ENCODE results near the gene ANXA10. TPM values are rescaled to one million over a fixed set of nuclear protein-coding genes. Genes with fewer than 3 reads are reported as not detected.

Gene ANXA10
- polyA plus RNA-seq, 1 of the 3 experiments (the other 2 are of a cell fraction) = 0.23 TPM

DNA sequence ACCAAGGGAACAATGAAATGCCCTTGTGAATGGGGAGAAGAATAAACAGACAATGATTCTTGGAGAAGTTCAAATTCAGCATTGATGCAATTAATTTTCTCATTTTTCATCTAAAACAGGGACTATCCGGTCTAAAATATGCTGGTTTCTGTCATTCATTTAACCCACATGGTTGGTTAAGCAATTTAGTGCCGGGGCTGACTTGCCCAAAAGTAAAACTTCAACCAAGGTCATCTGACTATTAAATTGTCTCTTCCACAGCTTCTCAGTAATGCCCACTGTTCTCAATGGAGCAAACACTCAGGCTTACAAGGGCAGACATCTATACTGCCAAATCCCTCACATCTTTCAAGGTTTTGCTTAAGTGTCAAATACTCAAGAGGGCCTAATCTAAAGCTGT, 51.3 kb downstream of the ANXA10 start:
- TF ChIP-seq NRF1 (IDR thresholded peaks at IDR 0.05; ENCODE audit: low read depth, low read length) = no peak
- no peak for TF ChIP-seq SMC3 (IDR thresholded peaks at IDR 0.05; ENCODE audit: low read depth, low read length)
- TF ChIP-seq RFX5 (IDR thresholded peaks at IDR 0.05; ENCODE audit: low read length) = no peak
- TF ChIP-seq TCF12 (IDR thresholded peaks at IDR 0.05) = no peak
- no peak for TF ChIP-seq EZH2phosphoT487 (IDR thresholded peaks at IDR 0.05; ENCODE audit: borderline replicate concordance, low read depth)
- TF ChIP-seq RXRA (IDR thresholded peaks at IDR 0.05; ENCODE audit: borderline replicate concordance, low read depth) = no peak
- no peak for TF ChIP-seq FOXJ3 (CRISPR knock-in tag; IDR thresholded peaks at IDR 0.05)
- H4K20me1 ChIP-seq (ENCODE audit: insufficient read depth) = no peaks in the 10 kb centered on the region
- ChIA-PET POLR2A (no interaction called here), CTCF (interaction anchor here (1.3 to 3.7 kb wide), 2 partner anchors 10 to 67 kb away, joined by 3 to 17 read pairs; no protein-coding TSS in a partner anchor)
- peaks cover 7% of the 10 kb centered on the region for H3F3A ChIP-seq (replicated peaks; ENCODE audit: insufficient read depth)
- no peaks in the 10 kb centered on the region for H3K9me2 ChIP-seq
- no peak overlapping the region for H3K9ac ChIP-seq
- no peak overlapping the region for H3K4me2 ChIP-seq
- no peak for DNase-seq
- H3K27me3 ChIP-seq (ENCODE audit: insufficient read depth) = no peaks in the 10 kb centered on the region
- H2AFZ ChIP-seq (ENCODE audit: low read depth) = no peak overlapping the region
- H3K27ac ChIP-seq (ENCODE audit: low read depth in 2 of 2, low read length in 1 of 2) = no peak overlapping the region
- no peaks in the 10 kb centered on the region for H3K9me3 ChIP-seq
- no peaks in the 10 kb centered on the region for H3K36me3 ChIP-seq (replicated peaks in 1 of 2; ENCODE audit: control insufficient read depth in 1 of 2, insufficient read depth in 2 of 2, low read length in 1 of 2)
- H3K4me1 ChIP-seq (ENCODE audit: control insufficient read depth in 1 of 2, insufficient read depth in 2 of 2, low read depth in 1 of 2, low read length in 1 of 2) = peaks cover 0 to 8% of the 10 kb centered on the region in 2 experiments; a peak in 2 of 4 replicates
- WGBS (ENCODE audit: low lambda C conversion rate) = 70% methylated on average over 2 of the region's 2 CpGs
- no peaks in the 10 kb centered on the region for H3K79me2 ChIP-seq (ENCODE audit: insufficient read depth)
- H3K4me3 ChIP-seq (ENCODE audit: low read depth in 2 of 2, low read length in 1 of 2) = no peak overlapping the region

DNA sequence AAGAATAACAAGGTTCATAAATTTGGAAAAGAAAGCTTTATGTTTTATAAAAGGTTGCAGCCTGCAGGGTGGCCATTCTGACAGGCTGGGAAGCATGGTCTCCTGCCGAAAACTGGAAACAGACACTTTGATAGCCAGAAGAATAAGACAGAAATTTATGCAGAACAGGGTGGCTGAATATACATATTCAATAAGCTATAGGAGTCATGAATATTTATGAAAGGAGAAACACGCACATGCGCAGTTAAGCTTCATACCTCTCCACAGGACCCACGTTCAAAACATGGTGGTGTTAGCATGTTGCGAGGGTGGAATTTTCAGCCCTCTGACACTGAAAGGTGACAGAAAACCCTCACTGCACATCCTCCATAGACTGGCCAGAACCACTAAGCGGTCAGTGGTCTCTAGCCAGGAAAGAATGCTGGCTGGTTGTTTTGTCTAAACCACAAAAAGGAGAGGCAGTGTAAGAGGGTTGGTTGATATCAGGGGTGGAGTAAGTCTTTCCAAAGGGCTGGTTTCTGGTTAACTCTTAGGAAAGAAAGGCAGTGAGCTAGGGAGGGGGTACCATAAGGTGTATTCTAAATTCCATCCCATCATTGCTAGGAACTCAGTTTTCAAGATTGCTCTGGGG, 58.2 kb downstream of the ANXA10 start:
- no peaks in the 10 kb centered on the region for H3K79me2 ChIP-seq (ENCODE audit: insufficient read depth)
- H3K27ac ChIP-seq (ENCODE audit: low read depth in 2 of 2, low read length in 1 of 2) = no peak overlapping the region
- no peaks in the 10 kb centered on the region for H3K9me2 ChIP-seq
- no peak overlapping the region for H2AFZ ChIP-seq (ENCODE audit: low read depth)
- H3K27me3 ChIP-seq (ENCODE audit: insufficient read depth) = no peaks in the 10 kb centered on the region
- 94% methylated on average over 5 of the region's 6 CpGs for WGBS (ENCODE audit: low lambda C conversion rate)
- POLR2A ChIA-PET = no interaction called here
- H3K9ac ChIP-seq = no peak overlapping the region
- no peak overlapping the region for H3K4me3 ChIP-seq (ENCODE audit: low read depth in 2 of 2, low read length in 1 of 2)
- TF ChIP-seq, protein P1, sequence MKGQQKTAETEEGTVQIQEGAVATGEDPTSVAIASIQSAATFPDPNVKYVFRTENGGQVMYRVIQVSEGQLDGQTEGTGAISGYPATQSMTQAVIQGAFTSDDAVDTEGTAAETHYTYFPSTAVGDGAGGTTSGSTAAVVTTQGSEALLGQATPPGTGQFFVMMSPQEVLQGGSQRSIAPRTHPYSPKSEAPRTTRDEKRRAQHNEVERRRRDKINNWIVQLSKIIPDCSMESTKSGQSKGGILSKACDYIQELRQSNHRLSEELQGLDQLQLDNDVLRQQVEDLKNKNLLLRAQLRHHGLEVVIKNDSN (IDR thresholded peaks at IDR 0.05; ENCODE audit: borderline replicate concordance, low read depth) = no peak
- TF ChIP-seq MEF2A (IDR thresholded peaks at IDR 0.05; ENCODE audit: borderline replicate concordance, low read depth) (no peak), RFX5 (IDR thresholded peaks at IDR 0.05; ENCODE audit: low read length) (no peak), TAF1 (IDR thresholded peaks at IDR 0.05; ENCODE audit: borderline replicate concordance, low read depth, low read length) (no peak), REST (IDR thresholded peaks at IDR 0.05; ENCODE audit: low read depth, low read length) (no peak), TEAD4 (IDR thresholded peaks at IDR 0.05; ENCODE audit: borderline replicate concordance, insufficient read depth) (no peak), MXI1 (IDR thresholded peaks at IDR 0.05; ENCODE audit: low read depth, low read length) (no peak), FOXM1 (IDR thresholded peaks at IDR 0.05; ENCODE audit: low read depth) (no peak), IRF3 (IDR thresholded peaks at IDR 0.05; ENCODE audit: low read depth, low read length) (no peak)
- TF ChIP-seq, protein P2, sequence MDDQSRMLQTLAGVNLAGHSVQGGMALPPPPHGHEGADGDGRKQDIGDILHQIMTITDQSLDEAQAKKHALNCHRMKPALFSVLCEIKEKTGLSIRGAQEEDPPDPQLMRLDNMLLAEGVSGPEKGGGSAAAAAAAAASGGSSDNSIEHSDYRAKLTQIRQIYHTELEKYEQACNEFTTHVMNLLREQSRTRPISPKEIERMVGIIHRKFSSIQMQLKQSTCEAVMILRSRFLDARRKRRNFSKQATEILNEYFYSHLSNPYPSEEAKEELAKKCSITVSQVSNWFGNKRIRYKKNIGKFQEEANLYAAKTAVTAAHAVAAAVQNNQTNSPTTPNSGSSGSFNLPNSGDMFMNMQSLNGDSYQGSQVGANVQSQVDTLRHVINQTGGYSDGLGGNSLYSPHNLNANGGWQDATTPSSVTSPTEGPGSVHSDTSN (IDR thresholded peaks at IDR 0.05) = no peak
- no peaks in the 10 kb centered on the region for H3K4me1 ChIP-seq (ENCODE audit: control insufficient read depth in 1 of 2, insufficient read depth in 2 of 2, low read depth in 1 of 2, low read length in 1 of 2)
- H4K20me1 ChIP-seq (ENCODE audit: insufficient read depth) = no peaks in the 10 kb centered on the region
- no peaks in the 10 kb centered on the region for H3K36me3 ChIP-seq (replicated peaks in 1 of 2; ENCODE audit: control insufficient read depth in 1 of 2, insufficient read depth in 2 of 2, low read length in 1 of 2)
- peaks cover 3% of the 10 kb centered on the region for H3F3A ChIP-seq (replicated peaks; ENCODE audit: insufficient read depth)
- CTCF ChIA-PET = no interaction called here
- H3K9me3 ChIP-seq = no peaks in the 10 kb centered on the region
- DNase-seq = no peak
- no peak overlapping the region for H3K4me2 ChIP-seq
